ENCODE data around the gene OR5W2.

Gene OR5W2

DNA sequence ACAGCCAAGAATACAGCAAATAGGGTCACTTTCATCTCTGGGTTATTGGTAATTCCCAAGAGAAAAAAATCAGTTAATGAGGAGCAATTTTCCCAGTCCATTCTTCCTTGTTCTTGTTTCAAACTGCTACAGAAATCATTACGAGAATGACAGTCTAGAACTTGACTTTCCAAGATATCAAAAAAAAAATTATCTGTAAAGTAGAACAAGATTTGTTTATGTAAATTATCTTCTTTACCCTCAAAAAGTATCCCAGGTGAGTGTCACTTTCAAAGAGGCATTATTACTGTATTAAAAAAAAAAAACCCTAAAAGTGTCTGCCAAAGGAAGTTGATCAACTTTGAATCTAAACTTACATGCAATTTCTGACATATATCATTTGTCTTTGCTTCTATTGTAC is at the start of gene OR5W2:
Gene OR5W2 (minus strand): TSS at position 101 of the 400 bp plus-strand sequence. CDS start 0 bp downstream, at position 101.
- TF ChIP-seq, protein P1, sequence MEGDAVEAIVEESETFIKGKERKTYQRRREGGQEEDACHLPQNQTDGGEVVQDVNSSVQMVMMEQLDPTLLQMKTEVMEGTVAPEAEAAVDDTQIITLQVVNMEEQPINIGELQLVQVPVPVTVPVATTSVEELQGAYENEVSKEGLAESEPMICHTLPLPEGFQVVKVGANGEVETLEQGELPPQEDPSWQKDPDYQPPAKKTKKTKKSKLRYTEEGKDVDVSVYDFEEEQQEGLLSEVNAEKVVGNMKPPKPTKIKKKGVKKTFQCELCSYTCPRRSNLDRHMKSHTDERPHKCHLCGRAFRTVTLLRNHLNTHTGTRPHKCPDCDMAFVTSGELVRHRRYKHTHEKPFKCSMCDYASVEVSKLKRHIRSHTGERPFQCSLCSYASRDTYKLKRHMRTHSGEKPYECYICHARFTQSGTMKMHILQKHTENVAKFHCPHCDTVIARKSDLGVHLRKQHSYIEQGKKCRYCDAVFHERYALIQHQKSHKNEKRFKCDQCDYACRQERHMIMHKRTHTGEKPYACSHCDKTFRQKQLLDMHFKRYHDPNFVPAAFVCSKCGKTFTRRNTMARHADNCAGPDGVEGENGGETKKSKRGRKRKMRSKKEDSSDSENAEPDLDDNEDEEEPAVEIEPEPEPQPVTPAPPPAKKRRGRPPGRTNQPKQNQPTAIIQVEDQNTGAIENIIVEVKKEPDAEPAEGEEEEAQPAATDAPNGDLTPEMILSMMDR (IDR thresholded peaks at IDR 0.05; ENCODE audit: insufficient read depth, low read length, missing control alignments): no peak
- ChIA-PET POLR2A (no interaction called here), CTCF (no interaction called here)
- no peak within 1 kb of the TSS for H3K4me3 ChIP-seq (ENCODE audit: low read depth, low read length)
- no peak for DNase-seq (ENCODE audit: low read depth, low spot score)

DNA sequence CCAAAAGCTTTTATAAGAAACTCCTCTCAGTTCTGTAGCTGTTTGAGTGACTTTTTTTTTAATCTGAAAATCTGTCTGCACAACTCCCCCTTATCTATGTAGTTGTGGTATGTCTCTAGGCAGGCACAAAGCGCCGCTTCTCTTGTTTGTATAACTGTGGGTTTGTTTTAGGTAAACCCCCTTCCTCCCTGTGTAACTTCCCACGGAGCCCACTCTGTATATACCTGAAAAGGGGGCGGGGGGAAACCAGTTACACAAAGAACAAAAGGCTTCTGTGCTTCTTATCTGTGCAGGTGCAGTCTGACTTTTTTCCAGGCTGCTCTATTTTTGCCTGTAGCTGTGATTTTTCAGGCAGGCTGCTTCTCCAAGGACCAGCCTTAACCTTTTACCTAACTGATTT is 42.1 kb upstream of the OR5W2 start:
- ChIA-PET CTCF (no interaction called here), POLR2A (no interaction called here)
- H3K4me3 ChIP-seq (ENCODE audit: low read depth, low read length): no peak overlapping the region
- TF ChIP-seq, protein P1 (IDR thresholded peaks at IDR 0.05; ENCODE audit: insufficient read depth, low read length, missing control alignments): no peak
- DNase-seq (ENCODE audit: low read depth, low spot score): no peak

DNA sequence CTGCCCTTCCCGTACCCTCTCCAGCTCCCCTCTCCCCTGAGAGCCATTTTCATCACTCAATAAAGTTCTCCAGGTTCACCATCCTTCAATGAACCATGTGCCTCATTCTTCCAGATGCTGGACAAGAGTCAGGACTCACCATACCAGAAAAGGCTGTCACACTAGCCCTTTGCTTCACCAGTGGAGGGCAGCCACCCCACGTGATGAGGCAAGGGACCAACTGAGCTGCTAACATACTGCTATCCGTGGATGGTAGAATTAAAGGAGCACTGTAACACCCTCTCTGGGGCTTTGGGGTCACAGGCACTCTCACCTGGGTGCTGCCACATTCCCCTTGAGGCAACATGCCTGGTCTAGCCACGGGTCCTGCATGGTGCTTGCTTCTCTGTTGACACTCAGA is 34.9 kb upstream of the OR5W2 start:
- TF ChIP-seq, protein P1 (IDR thresholded peaks at IDR 0.05; ENCODE audit: insufficient read depth, low read length, missing control alignments): no peak
- DNase-seq (ENCODE audit: low read depth, low spot score): no peak
- H3K4me3 ChIP-seq (ENCODE audit: low read depth, low read length): no peak overlapping the region
- POLR2A ChIA-PET: no interaction called here
- CTCF ChIA-PET: no interaction called here

DNA sequence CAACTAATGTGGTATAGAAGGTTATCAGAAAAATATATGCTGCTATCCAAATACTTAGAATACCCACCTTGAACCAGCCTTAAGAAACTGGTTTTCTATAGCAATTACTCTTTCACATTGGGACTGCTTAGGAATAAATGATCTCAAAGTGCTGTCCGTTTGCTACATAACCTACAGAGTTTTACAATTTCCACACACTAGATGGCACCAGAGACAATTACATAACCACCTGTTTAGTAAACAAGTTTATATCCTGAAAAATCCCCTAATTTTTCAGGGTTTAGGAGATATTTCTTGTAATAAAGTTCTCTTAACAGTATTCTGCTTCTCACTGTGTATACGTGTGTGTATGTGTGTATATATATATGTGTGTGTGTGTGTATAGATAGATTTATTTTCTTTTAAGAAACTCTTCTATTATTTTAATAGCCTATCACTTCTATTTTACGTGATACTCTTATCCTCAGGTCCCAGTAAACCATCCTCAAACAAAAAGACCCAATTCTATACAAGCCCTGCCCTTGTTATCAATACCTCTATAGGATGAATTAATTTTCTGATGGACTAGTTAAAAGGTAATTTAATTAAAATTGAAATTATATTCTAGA is 28.5 kb upstream of the OR5W2 start:
- TF ChIP-seq, protein P1 (IDR thresholded peaks at IDR 0.05; ENCODE audit: insufficient read depth, low read length, missing control alignments): no peak
- ChIA-PET POLR2A (no interaction called here), CTCF (no interaction called here)

DNA sequence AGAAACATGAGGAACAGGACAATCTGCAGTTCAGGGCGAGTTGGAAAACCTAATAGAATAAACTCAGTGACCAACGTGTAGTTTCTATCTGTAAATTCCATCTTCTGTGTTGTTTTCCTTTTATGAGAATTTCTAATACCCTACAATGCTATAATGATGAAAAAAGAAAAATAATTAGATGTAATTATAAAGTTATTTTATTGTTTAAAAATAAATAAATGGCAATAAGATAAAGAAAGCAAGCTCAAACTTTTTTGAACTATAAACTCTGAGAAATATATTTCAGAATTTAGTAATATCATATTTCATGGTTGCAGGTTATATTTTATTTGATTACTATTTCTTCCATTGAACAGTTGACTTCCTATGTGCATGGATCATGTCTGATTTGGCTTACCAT is 21.9 kb upstream of the OR5W2 start, which contains the start of gene OR5I1:
Gene OR5I1 (minus strand): TSS at position 101 of the 400 bp plus-strand sequence. CDS start 0 bp downstream, at position 101.
- CTCF ChIA-PET: no interaction called here
- POLR2A ChIA-PET: no interaction called here
- no peak within 1 kb of the TSS for H3K4me3 ChIP-seq (ENCODE audit: low read depth, low read length)
- TF ChIP-seq, protein P1 (IDR thresholded peaks at IDR 0.05; ENCODE audit: insufficient read depth, low read length, missing control alignments): no peak
- DNase-seq (ENCODE audit: low read depth, low spot score): no peak

More for the DNA sequence above, 28.5 kb upstream of the OR5W2 start:
- no peak overlapping the region for H3K4me3 ChIP-seq (ENCODE audit: low read depth, low read length)
- no peak for DNase-seq (ENCODE audit: low read depth, low spot score)

DNA sequence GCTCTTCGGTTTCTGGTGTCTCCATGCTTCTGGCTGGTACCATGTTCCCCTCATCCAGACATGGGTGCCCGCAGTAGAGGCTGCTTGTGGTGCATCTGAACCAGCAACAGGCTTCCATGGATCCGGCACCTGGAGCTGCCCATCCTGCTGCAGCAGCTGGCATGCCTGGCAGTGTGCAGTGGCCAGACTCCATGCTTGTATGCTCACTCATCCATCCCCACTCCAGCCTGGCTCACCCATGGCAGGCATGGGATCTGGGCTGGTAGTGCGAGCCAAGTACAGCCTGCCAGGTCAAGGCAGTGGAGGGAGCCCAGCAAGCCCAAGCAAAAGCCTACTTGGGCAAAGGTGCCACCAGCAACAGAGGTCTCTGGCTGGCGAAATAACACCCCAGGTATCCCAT is 6.2 kb upstream of the OR5W2 start:
- TF ChIP-seq, protein P1 (IDR thresholded peaks at IDR 0.05; ENCODE audit: insufficient read depth, low read length, missing control alignments): no peak
- ChIA-PET POLR2A (no interaction called here), CTCF (no interaction called here)
- DNase-seq (ENCODE audit: low read depth, low spot score): no peak
- no peak overlapping the region for H3K4me3 ChIP-seq (ENCODE audit: low read depth, low read length)
